Activated CD4-positive, alpha-beta T cell treated with anti-CD3 and anti-CD28 coated beads, Interleukin-2, amount 50 U/mL, for 1 hour (primary cell): ENCODE results near the gene KLK5.
"Not testable (repeated sequence)": the region's sequence is repeated elsewhere in the genome, so short reads cannot be mapped to it uniquely, and the experiment has no call there.

Experiments used
- DNase-seq: peaks from one replicate; pipeline ENCODE4 v3.0.0-alpha.2; 2020

The KLK5 gene

GRCh38 chr19:50921426-50922316, 31.2 kb downstream of the KLK5 start:
- no peak for DNase-seq

DNA sequence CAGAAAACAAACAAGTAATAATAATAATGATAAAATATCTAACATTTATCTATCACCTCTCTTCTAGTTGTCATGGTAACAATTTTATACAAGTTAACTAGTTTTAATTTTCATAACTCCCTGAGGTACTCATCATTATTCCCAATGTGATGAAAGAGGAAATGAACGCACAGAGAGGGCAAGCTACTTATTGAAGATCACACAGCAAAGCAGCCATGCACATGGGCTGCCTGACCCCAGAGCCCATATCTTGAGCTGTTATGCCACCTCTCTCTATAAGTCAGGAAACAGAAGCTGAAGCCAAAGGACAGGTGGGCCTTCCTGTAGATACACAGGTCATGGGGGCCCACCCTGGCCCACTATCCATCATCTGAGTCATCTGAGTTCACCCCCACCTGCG, 36.8 kb downstream of the KLK5 start:
- DNase-seq = no peak

- no peak for DNase-seq
Observed at GRCh38 chr19:50912727-50913716, 39.8 kb downstream of the KLK5 start.

DNA sequence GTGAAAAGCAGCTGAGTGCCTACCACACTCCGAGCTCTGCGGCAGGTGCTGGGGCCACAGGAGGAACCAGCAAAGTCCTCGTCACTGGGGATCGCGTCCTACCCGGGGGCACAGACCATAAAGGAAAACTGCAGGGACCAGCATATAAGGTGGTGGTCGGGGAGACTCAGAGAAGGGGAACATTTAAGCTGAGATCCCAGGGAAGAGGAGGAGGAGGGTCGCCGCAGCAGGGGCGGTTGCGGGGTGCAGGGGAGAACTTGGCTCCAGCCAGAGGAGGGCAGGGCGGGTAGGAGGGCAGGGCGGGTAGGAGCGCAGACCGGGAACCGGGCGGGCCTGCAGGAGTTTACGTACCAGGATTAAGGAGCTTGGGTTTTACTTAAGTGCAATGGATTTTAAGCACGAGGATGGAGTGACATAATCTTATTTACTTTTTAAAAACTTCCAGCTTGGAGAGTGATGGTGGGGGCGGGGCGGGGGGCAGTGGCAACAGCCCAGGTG, 40.7 kb downstream of the KLK5 start:
- DNase-seq = no peak

DNA sequence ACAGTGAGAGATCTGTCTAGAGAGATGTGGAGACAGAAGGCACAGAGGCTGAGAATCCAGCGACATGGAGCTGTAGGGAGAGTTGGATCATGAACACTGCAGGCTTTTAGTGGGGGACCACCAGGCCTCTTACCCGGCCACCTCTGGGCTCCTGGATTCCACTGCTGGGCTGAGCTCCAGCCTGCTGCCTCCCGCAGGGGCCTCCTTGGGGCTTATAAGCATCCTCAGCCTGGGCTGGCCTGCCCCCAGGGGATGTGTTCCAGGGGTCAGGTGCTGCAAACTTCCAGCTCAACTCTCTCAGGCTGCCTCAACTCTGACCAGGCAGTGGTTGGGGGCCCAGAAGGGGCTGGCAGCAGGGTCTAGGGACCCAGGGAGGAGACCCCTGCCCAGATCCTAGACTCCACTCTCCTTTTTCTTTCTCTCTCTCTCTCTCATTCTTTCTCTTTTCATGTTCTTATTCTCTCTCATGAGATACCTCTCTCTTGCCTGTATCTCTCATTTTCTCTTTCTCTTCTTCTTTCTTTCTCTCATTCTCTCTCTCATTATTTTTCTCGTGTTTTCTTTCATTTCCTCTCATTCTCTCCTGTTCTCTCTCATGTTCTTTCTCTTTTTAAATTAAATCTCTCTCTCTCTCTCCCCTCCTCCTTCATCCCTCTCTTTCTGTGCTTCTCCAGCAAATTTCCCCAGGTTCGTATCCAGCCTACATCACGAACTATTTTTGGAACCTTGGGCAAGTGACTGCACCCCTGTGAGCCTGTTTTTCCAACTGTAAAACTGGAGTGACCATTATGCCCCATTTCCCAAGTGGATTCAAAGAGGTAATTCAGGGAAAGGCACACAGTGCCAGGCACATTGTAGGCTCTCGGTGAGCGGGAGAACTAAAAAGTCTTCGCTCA, 41.4 kb downstream of the KLK5 start, which contains the start of gene KLK4:
TSS of gene KLK4 (minus strand) at position 190 of the 896 bp plus-strand sequence. CDS start 657 bp downstream, outside the sequence.
- DNase-seq = no peak

GRCh38 chr19:50910722-50911121, 42.1 kb downstream of the KLK5 start:
- no peak for DNase-seq

DNA sequence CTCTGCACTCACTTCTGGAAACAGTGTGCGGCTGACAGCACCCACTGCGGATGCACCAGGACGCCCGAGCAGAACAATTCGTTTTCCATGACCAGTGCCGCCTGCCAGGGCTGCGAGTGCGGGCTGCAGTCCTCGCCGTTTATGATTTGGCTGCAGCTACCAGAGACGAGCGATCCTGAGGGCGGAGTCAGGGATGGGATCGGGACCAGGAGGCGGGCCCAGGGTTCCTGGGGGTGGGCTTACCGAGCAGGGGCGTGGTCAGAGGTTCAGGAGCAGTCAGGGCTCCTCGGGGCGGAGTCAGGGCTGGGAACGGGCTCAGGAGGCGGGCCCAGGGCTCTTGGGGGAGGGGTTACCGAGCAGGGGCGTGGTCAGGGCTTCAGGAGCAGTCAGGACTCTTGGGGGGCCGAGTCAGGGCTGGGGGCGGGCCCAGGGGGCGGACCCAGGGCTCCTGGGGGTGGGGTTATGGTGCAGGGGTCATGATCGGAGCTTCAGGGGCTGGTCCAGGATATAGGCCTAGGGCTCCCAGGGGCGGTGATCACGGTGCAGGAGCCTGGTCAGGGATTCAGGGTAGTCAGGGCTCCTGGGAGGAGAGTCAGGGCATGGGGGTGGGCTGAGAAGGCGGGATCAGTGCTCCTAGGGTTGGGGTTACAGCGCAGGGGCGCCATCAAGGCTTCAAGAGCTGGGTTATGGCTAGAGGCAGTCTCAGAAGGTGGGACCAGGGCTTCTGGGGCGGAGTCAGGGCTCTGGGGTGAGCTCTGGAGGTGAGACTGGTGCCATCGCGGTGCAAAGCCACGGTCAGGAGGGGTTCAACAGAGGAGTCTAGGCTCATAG, 43.4 kb downstream of the KLK5 start:
- DNase-seq = no peak

GRCh38 chr19:50908336-50908735, 44.5 kb downstream of the KLK5 start:
- no peak for DNase-seq

DNA sequence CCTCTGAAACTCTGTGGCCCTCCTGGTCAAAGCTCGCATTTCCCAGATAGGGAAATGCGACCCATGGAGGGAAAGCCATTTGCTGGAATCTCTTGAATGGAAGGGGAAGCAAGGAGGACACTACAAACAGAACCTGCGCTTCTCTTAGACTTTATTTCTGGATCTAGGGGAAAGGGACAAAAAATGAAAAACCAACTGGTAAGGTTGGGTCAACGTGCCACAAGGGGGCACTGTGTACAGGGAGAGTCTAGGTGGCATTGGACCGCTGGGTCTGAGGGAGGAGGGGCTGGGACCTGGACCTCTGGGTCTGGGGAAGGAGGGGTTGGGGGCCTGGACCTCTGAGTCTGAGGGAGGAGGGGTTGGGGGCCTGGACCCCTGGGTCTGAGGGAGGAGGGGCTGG, 46.6 kb downstream of the KLK5 start:
- no peak for DNase-seq

DNA sequence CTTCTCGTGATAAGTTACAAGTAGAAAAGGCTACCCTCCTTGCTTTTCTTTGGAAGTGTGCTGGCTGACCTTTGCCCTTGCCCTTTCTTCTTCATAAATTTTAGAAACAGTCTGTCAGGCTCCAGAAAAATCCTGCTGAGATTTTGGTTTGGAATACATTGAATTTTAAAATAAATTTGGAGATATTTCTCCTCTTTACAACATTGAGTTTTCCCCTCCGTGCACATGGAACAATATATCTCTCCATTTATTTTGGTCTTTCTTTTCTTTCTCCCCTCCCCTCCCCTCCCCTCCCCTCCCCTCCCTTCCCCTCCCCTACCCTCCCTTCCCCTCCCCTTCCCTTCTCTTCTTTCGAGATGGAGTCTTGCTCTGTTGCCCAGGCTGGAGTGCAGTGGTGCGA, 50.2 kb downstream of the KLK5 start:
- DNase-seq = no peak

GRCh38 chr19:50899569-50899968, 53.3 kb downstream of the KLK5 start:
- DNase-seq = no peak

DNA sequence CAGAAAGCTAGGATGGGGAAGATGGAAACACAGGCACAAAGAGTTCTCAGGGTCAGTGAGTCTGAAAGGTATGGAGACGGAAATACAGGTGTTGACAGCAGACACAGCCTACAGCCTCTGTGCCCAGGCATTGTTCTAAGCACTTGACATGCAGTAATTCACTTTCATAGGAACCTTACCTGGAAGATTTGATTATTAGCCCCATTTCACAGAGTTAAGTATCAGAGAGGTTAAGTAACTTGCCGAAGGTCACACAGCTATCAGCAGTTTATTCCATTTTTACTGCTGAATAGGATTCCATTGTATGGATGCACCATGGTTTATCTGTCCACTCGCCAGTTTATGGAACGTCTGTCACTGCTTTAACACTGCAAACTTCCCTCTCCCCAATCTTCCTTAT, 54.8 kb downstream of the KLK5 start:
- DNase-seq = no peak

GRCh38 chr19:50897612-50898011, 55.2 kb downstream of the KLK5 start:
- no peak for DNase-seq

DNA sequence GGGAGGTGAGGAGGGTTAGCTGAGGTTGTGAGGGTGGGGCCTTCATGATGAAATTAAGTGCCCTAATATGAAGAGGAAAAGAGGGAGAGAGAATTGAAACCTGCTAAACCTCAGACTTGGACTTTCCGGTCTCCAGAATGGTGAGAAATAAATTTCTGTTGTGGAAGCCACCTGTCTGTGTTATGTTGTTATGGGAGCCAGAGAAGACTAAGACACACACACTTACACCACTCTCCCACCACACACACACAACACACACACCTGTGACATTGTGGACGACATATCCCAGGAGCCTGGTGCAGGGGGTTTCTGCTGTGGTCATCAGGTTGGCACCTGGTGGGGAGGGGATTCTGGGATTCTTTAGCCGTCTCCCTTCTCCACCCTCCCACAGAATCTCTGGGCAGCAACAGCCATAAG, 55.6 kb downstream of the KLK5 start:
- DNase-seq = no peak

- no peak for DNase-seq
Observed at GRCh38 chr19:50896591-50897190, 56.1 kb downstream of the KLK5 start.

- not testable (repeated sequence) for DNase-seq
Observed at GRCh38 chr19:50896089-50896590, 56.7 kb downstream of the KLK5 start.

DNA sequence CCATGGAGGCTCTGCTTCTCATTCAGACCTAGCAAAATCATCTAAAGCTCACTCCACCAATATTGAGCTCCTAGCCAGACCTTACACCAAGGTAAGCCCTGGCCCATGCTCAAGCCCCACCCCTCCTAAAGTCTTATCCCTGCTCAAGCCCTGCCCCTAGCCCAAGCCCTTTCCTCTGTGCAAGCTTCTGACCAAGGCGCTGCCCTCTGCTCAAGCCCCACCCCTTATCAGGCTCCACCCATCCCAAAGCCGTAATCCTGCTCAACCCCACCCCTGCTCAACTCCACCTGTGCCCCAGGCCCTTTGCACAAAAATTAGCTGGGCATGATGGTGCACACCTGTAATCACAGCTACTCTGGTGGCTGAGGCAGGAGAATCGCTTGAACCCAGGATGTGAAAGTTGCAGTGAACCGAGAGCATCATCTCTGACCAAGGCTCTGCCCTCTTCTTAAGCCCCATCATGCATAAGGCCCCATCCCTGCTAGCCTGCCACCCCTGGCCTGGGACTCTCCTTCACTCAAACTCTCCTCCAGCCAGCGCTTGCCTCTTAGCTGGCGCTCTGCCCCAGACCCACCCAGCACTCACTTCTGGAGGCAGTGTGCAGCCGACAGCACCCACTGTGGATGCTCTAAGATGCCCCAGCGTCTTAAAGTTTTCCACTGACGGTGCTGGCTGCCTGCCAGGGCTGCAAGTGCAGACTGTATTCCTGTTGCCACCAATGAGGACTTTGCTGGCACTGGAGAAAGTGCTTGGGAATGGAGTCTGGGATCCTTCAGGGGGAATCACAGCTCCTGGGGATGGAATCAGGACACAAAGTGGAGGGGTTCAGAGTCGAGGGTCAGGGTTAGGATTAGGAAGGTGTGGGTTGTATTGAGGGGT, 58.1 kb downstream of the KLK5 start:
- DNase-seq = no peak
